HepG2 (cell line): ENCODE data around the gene RAB36.

Experiments
- HNRNPLL ChIP-seq: fragments of 200-400 bp; formaldehyde crosslinking; IDR thresholded peaks from 2 replicates; pipeline ENCODE4 v1.6.1; 2017; ENCODE audit warnings: mild to moderate bottlenecking, low read depth, low read length; ENCODE audit not compliant: poor library complexity, severe bottlenecking
- ZNF776 ChIP-seq: sonication (generic); formaldehyde crosslinking; IDR thresholded peaks from 2 replicates; pipeline ENCODE4 v1.4.0; 2020; ENCODE audit warnings: mild to moderate bottlenecking, missing genetic modification reagents
- TF ChIP-seq, protein P1 (sequence below): sonication (generic); formaldehyde crosslinking; IDR thresholded peaks from 2 replicates; pipeline ENCODE4 v1.5.1; 2020; ENCODE audit warnings: missing genetic modification reagents, mild to moderate bottlenecking, borderline replicate concordance

GRCh38 chr22:23180893-23181720, 35.8 kb downstream of the RAB36 start:
- TF ChIP-seq, protein P1, sequence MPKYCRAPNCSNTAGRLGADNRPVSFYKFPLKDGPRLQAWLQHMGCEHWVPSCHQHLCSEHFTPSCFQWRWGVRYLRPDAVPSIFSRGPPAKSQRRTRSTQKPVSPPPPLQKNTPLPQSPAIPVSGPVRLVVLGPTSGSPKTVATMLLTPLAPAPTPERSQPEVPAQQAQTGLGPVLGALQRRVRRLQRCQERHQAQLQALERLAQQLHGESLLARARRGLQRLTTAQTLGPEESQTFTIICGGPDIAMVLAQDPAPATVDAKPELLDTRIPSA (CRISPR knock-in tag) = no peak
- TF ChIP-seq ZNF776 (0 out of 2 replicates have a peak, but pooled peaks have one; percentile 10), HNRNPLL (no peak)
